ENCODE data around the gene CYTH1.

- TF ChIP-seq CTCF (conservative IDR thresholded peaks at IDR 0.05), result no peak
- TF ChIP-seq EZH2 (IDR thresholded peaks at IDR 0.05; ENCODE audit: low read depth), result no peak
These were observed 26.1 kb upstream of the CYTH1 start for GRCh38 chr17:78808163-78808562.
